Kidney (tissue), 14 donors: Measurements from ENCODE around the gene SDC4. TPM values are rescaled to one million over a fixed set of nuclear protein-coding genes. Genes with fewer than 3 reads are reported as not detected.
"Not testable (repeated sequence)": the region's sequence is repeated elsewhere in the genome, so short reads cannot be mapped to it uniquely, and the experiment has no call there.

Experiments
- DNase-seq, 5 donors: peaks; one replicate each; pipeline ENCODE4 v3.0.0-alpha.2; 2013 to 2020
- FAIRE-seq: peaks from 2 replicates; lab custom pipeline; 2012; peaks lifted over from hg19 to GRCh38; lab: Jason Lieb, UNC
- H3K27ac ChIP-seq, 2 donors: one replicate each; pipeline ENCODE4 v1.7.0; 2013; ENCODE audit warnings: low read depth in 2 of 2, low read length in 2 of 2, inconsistent platforms in 1 of 2
- H3K27me3 ChIP-seq: one replicate; pipeline ENCODE4 v1.7.1; 2013; ENCODE audit warnings: low read length, inconsistent platforms; ENCODE audit not compliant: control insufficient read depth, insufficient read depth
- H3K36me3 ChIP-seq, 3 donors: one replicate each; pipeline versions ENCODE4 v1.7.0 to v1.7.1; 2013; ENCODE audit warnings: low read length in 3 of 3, control low read depth in 1 of 3, inconsistent platforms in 1 of 3; ENCODE audit not compliant: insufficient read depth in 3 of 3, control insufficient read depth in 2 of 3
- H3K4me1 ChIP-seq, 3 donors: one replicate each; pipeline versions ENCODE4 v1.7.0 to v1.7.1; 2013; ENCODE audit warnings: low read length in 3 of 3, inconsistent platforms in 1 of 3, low read depth in 1 of 3; ENCODE audit not compliant: control insufficient read depth in 2 of 3, insufficient read depth in 2 of 3
- H3K4me3 ChIP-seq, 3 donors: one replicate each; pipeline versions ENCODE4 v1.7.0 to v1.8.1; 2013; ENCODE audit warnings: low read length in 3 of 3, control low read depth in 1 of 3, inconsistent platforms in 1 of 3
- H3K9ac ChIP-seq, 3 donors: one replicate each; pipeline versions ENCODE4 v1.7.0 to v1.7.1; 2013; ENCODE audit warnings: low read length in 3 of 3, control low read depth in 1 of 3, inconsistent platforms in 1 of 3
- H3K9me3 ChIP-seq, 3 donors: one replicate each; pipeline versions ENCODE4 v1.7.0 to v1.7.1; 2013; ENCODE audit warnings: low read length in 3 of 3, control low read depth in 1 of 3, inconsistent platforms in 1 of 3; ENCODE audit not compliant: control insufficient read depth in 2 of 3, insufficient read depth in 1 of 3
- intact Hi-C: fragments of 100-400 bp; cut with DNase I; formaldehyde crosslinking; loops from one replicate; pipeline ENCODE4 v1.11.1; 2022
- polyA plus RNA-seq: library from polyadenylated mRNA; stranded (reverse); fragments of 350-450 nt; fragmentation: Illumina TruSeq; extraction: RNeasy Lipid Tissue Mini Kit (QIAGEN cat#74804); gene quantifications from one replicate; pipeline ENCODE4 v1.2.3, GENCODE V29; 2014; ENCODE audit warnings: low read depth, low replicate concordance; ENCODE audit not compliant: insufficient read depth
- total RNA-seq: library from RNA; stranded (reverse); fragmentation: NEBNext Ultra II Directional; extraction: Animal tissue kit (Norgen Biotek cat#: 25700); gene quantifications from one replicate; pipeline ENCODE4 v1.2.1, GENCODE V29; 2021
- TF ChIP-seq, protein P1 (sequence below): IDR thresholded peaks from 3 replicates; pipeline ENCODE4 v1.5.1; 2012; ENCODE audit warnings: mild to moderate bottlenecking, moderate library complexity, borderline replicate concordance; ENCODE audit not compliant: insufficient read depth; ENCODE audit errors: extremely low read depth
- donor health status: control.
- donor health status: control.
- donor health status: control.
- donor health status: control.
- donor health status: control.
- donor health status: DM: yes; HTN: yes; CAD: no.
- donor health status: Normal renal cell carcinoma (clear cell type).

Gene SDC4
- total and polyA plus RNA-seq, 2 donors from 2014 or later: 242 to 397 TPM

DNA sequence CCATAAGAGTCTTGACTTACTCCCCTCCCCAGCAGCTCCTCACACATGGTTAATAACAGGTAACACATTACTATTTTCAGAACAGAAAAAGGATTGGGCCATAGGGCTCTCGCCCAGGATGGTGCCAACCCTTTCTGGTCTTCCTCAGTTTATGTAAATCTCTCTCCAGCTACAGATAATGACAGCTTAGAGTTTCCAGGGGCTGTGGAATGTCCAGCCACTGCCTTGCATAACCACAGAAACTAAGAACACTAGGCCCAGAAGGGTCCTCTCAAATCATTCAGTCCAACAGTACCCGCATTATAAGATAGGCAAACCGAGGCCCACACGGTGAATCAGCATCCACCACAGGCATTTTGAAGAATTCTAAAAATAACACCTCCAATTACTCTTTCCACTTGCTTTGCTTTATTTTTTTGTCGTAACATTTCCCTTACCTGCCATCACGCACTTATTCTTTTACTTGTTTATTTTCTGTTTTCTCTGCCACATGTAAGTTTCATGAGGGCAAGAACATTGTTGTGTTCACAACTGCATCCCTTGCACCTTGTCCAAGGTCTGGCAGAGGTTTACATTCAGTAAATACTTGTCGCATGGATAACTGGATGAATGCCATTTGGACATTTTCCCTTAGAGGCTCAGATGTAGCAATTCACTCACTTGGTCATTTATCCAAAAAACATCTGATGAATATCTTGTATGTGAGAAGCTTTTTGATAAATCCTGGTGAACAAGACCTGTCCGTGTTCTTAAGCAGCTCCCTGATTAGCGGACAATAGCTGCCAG, 6.4 kb upstream of the SDC4 start:
- Histone ChIP-seq H3K9ac (no peak overlapping the region), H3K4me1 (peaks cover 2 to 25% (median 19%) of the 10 kb centered on the region in 3 donors), H3K4me3 (no peak overlapping the region), H3K27ac (no peak overlapping the region), H3K9me3 (no peaks in the 10 kb centered on the region), H3K36me3 (no peaks in the 10 kb centered on the region), H3K27me3 (no peaks in the 10 kb centered on the region)
- no peak for FAIRE-seq
- TF ChIP-seq, protein P1, sequence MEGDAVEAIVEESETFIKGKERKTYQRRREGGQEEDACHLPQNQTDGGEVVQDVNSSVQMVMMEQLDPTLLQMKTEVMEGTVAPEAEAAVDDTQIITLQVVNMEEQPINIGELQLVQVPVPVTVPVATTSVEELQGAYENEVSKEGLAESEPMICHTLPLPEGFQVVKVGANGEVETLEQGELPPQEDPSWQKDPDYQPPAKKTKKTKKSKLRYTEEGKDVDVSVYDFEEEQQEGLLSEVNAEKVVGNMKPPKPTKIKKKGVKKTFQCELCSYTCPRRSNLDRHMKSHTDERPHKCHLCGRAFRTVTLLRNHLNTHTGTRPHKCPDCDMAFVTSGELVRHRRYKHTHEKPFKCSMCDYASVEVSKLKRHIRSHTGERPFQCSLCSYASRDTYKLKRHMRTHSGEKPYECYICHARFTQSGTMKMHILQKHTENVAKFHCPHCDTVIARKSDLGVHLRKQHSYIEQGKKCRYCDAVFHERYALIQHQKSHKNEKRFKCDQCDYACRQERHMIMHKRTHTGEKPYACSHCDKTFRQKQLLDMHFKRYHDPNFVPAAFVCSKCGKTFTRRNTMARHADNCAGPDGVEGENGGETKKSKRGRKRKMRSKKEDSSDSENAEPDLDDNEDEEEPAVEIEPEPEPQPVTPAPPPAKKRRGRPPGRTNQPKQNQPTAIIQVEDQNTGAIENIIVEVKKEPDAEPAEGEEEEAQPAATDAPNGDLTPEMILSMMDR: no peak
- no peak for DNase-seq
- intact Hi-C loops: no loop called here

GRCh38 chr20:45353746-45354145, 5.5 kb upstream of the SDC4 start:
- intact Hi-C loops: no loop called here
- H3K27me3 ChIP-seq: no peaks in the 10 kb centered on the region

DNA sequence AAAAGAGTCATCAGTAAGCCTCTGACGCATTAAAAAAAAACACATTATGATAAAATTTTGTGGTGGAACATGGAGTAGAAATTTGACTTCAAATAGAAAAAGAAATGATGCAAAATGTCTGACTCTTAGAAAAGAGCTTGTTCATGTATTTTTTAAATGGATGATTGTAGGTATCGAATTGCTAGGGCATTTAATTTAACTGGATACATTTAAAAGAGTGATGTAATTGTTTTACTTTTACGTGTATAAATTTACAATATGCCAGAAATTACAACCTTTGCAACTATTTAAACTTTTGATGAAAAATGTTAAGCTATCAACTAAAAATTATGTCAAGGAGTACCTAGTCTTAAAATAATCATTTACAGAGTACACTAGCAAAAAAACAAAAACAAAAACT, 4.5 kb upstream of the SDC4 start:
- Histone ChIP-seq H3K27me3 (no peaks in the 10 kb centered on the region), H3K4me3 (no peak overlapping the region), H3K4me1 (peaks cover 0 to 7% (median 3%) of the 10 kb centered on the region in 3 donors), H3K27ac (no peak overlapping the region), H3K36me3 (no peaks in the 10 kb centered on the region), H3K9ac (no peak overlapping the region), H3K9me3 (no peaks in the 10 kb centered on the region)
- intact Hi-C loops: no loop called here
- TF ChIP-seq, protein P1: no peak
- DNase-seq (no peak), FAIRE-seq (no peak)

More at GRCh38 chr20:45353746-45354145, 5.5 kb upstream of the SDC4 start:
- no peak overlapping the region for H3K4me3 ChIP-seq
- FAIRE-seq (no peak), DNase-seq (no peak)
- no peak overlapping the region for H3K9ac ChIP-seq
- TF ChIP-seq, protein P1: no peak
- peaks cover 2 to 17% (median 11%) of the 10 kb centered on the region in 3 donors for H3K4me1 ChIP-seq
- H3K36me3 ChIP-seq: no peaks in the 10 kb centered on the region
- no peak overlapping the region for H3K27ac ChIP-seq
- H3K9me3 ChIP-seq: no peaks in the 10 kb centered on the region

- H3K36me3 ChIP-seq, H3K9me3 ChIP-seq, H3K4me3 ChIP-seq, H3K9ac ChIP-seq, H3K27me3 ChIP-seq, FAIRE-seq, H3K4me1 ChIP-seq, intact Hi-C loops, H3K27ac ChIP-seq, DNase-seq: not testable (repeated sequence)
These were observed 2.6 kb upstream of the SDC4 start for GRCh38 chr20:45350795-45351194.
